HepG2 (cell line): ENCODE results near the gene DLL3. TPM values are rescaled to one million over a fixed set of nuclear protein-coding genes. Genes with fewer than 3 reads are reported as not detected.

Source experiments
- ESRRA ChIP-seq: sonication (generic); formaldehyde crosslinking; IDR thresholded peaks from 2 replicates; pipeline ENCODE4 v1.5.1; 2020; ENCODE audit warnings: mild to moderate bottlenecking, low read depth, missing genetic modification reagents
- FOXM1 ChIP-seq: sonication (generic); formaldehyde crosslinking; IDR thresholded peaks from 2 replicates; pipeline ENCODE4 v1.5.0; 2020; ENCODE audit warnings: missing genetic modification reagents
- HDAC1 ChIP-seq: sonication (generic); formaldehyde crosslinking; IDR thresholded peaks from 2 replicates; pipeline ENCODE4 v1.5.1; 2020; ENCODE audit warnings: mild to moderate bottlenecking, missing genetic modification reagents
- HDAC2 ChIP-seq: sonication (generic); formaldehyde crosslinking; IDR thresholded peaks from 2 replicates; pipeline ENCODE4 v1.4.0; 2020; ENCODE audit warnings: missing genetic modification reagents
- HNRNPLL ChIP-seq: fragments of 200-400 bp; formaldehyde crosslinking; IDR thresholded peaks from 2 replicates; pipeline ENCODE4 v1.6.1; 2017; ENCODE audit warnings: mild to moderate bottlenecking, low read depth, low read length; ENCODE audit not compliant: poor library complexity, severe bottlenecking
- MAFG ChIP-seq: sonication (generic); formaldehyde crosslinking; IDR thresholded peaks from 2 replicates; pipeline ENCODE4 v1.5.1; 2020; ENCODE audit warnings: mild to moderate bottlenecking, missing genetic modification reagents
- MED8 ChIP-seq: sonication (generic); formaldehyde crosslinking; IDR thresholded peaks from 2 replicates; pipeline ENCODE4 v1.8.1; 2023; ENCODE audit warnings: mild to moderate bottlenecking, missing genetic modification reagents; ENCODE audit not compliant: insufficient replicate concordance
- RBM39 ChIP-seq: fragments of 200-400 bp; formaldehyde crosslinking; IDR thresholded peaks from one replicate; pipeline ENCODE4 v1.6.1; 2018; ENCODE audit warnings: antibody characterized with exemption, mild to moderate bottlenecking, low read depth, low read length; ENCODE audit not compliant: poor library complexity, severe bottlenecking
- RFX3 ChIP-seq: IDR thresholded peaks from 2 replicates; pipeline ENCODE4 v1.6.1; 2016; ENCODE audit warnings: missing biosample characterization, missing genetic modification reagents
- THAP8 ChIP-seq: sonication (generic); formaldehyde crosslinking; IDR thresholded peaks from 2 replicates; pipeline ENCODE4 v1.5.1; 2020; ENCODE audit warnings: missing genetic modification reagents, mild to moderate bottlenecking, borderline replicate concordance
- TRIM22 ChIP-seq: fragments of 450-650 bp; IDR thresholded peaks from 2 replicates; pipeline ENCODE4 v1.6.1; 2017
- XRCC5 ChIP-seq: fragments of 200-400 bp; formaldehyde crosslinking; optimal IDR thresholded peaks from 2 replicates; pipeline ENCODE3; 2017; ENCODE audit warnings: mild to moderate bottlenecking, low read length
- ZBTB21 ChIP-seq: sonication (generic); formaldehyde crosslinking; IDR thresholded peaks from 2 replicates; pipeline ENCODE4 v1.4.0; 2020; ENCODE audit warnings: missing genetic modification reagents
- ZBTB37 ChIP-seq: sonication (generic); formaldehyde crosslinking; IDR thresholded peaks from 2 replicates; pipeline ENCODE4 v1.4.0; 2020; ENCODE audit warnings: mild to moderate bottlenecking, missing genetic modification reagents
- ZEB1 ChIP-seq: IDR thresholded peaks from 2 replicates; pipeline ENCODE4 v1.6.1; 2012; ENCODE audit warnings: mild to moderate bottlenecking, low read depth, inconsistent platforms; ENCODE audit not compliant: insufficient replicate concordance
- ZFX ChIP-seq: sonication (generic); formaldehyde crosslinking; IDR thresholded peaks from 2 replicates; pipeline ENCODE4 v1.4.0; 2020; ENCODE audit warnings: mild to moderate bottlenecking, low read depth, missing genetic modification reagents, moderate library complexity
- ZMYM4 ChIP-seq: sonication (generic); formaldehyde crosslinking; IDR thresholded peaks from 2 replicates; pipeline ENCODE4 v1.8.1; 2023; ENCODE audit warnings: mild to moderate bottlenecking, missing genetic modification reagents
- ZSCAN29 ChIP-seq: sonication (generic); formaldehyde crosslinking; conservative IDR thresholded peaks from 2 replicates; pipeline ENCODE4 v1.4.0; 2020; ENCODE audit warnings: mild to moderate bottlenecking, missing genetic modification reagents
- polyA plus RNA-seq, 8 experiments: library from polyadenylated mRNA; depleted of rRNA in 3 of 8; stranded (reverse) in 7 of 8; unstranded in 1 of 8; fragments of >200 nt; fragmentation: Illumina TruSeq in 4 of 8; extraction: Trizol in 4 of 8; gene quantifications; 2 replicates each; pipeline versions ENCODE4 v1.2.1 to v1.2.3, GENCODE V29; 2011 to 2016; ENCODE audit warnings: low read depth in 4 of 8, missing spikeins in 1 of 8, mixed read lengths in 1 of 8; ENCODE audit not compliant: insufficient read depth in 1 of 8
- total RNA-seq, 5 experiments: library from RNA; depleted of rRNA; stranded (reverse); fragments of >200 nt; fragmentation: Illumina TruSeq; extraction: Trizol; gene quantifications; 2 replicates each; pipeline ENCODE4 v1.2.3, GENCODE V29; 2016; ENCODE audit warnings: low read depth in 1 of 5
- TF ChIP-seq, protein P1 (sequence below): sonication (generic); formaldehyde crosslinking; IDR thresholded peaks from 2 replicates; pipeline ENCODE4 v1.4.0; 2020; ENCODE audit warnings: mild to moderate bottlenecking, missing genetic modification reagents
- TF ChIP-seq, protein P2 (sequence below): sonication (generic); formaldehyde crosslinking; IDR thresholded peaks from 2 replicates; pipeline ENCODE4 v1.5.0; 2020; ENCODE audit warnings: missing genetic modification reagents, mild to moderate bottlenecking, borderline replicate concordance

DLL3 gene
- total and polyA plus RNA-seq, 2 of the 13 experiments (the other 11 are each of a cell fraction or from before 2014, with no cell fraction given) = 0.35 to 0.55 TPM

- TF ChIP-seq ZFX = 0 out of 2 replicates have a peak, but pooled peaks have one; percentile 24
- no peak for TF ChIP-seq ZMYM4 (CRISPR knock-in tag)
- TF ChIP-seq RFX3 (CRISPR knock-in tag) = no peak
- TF ChIP-seq ESRRA (CRISPR knock-in tag) = no peak
- TF ChIP-seq ZSCAN29 (CRISPR knock-in tag) = no peak
- 0 out of 2 replicates have a peak, but pooled peaks have one; percentile 44 for TF ChIP-seq HDAC1 (CRISPR knock-in tag)
- TF ChIP-seq HNRNPLL = peak; percentile 82
- TF ChIP-seq FOXM1 (CRISPR knock-in tag) = no peak
- TF ChIP-seq RBM39 = no peak
- peak; percentile 47 for TF ChIP-seq XRCC5
- TF ChIP-seq ZBTB21 = no peak
- TF ChIP-seq THAP8 (CRISPR knock-in tag) = no peak
- TF ChIP-seq ZEB1 = no peak
- no peak for TF ChIP-seq MED8
- TF ChIP-seq TRIM22 = no peak
- TF ChIP-seq MAFG (CRISPR knock-in tag) = no peak
- no peak for TF ChIP-seq ZBTB37
- TF ChIP-seq, protein P1, sequence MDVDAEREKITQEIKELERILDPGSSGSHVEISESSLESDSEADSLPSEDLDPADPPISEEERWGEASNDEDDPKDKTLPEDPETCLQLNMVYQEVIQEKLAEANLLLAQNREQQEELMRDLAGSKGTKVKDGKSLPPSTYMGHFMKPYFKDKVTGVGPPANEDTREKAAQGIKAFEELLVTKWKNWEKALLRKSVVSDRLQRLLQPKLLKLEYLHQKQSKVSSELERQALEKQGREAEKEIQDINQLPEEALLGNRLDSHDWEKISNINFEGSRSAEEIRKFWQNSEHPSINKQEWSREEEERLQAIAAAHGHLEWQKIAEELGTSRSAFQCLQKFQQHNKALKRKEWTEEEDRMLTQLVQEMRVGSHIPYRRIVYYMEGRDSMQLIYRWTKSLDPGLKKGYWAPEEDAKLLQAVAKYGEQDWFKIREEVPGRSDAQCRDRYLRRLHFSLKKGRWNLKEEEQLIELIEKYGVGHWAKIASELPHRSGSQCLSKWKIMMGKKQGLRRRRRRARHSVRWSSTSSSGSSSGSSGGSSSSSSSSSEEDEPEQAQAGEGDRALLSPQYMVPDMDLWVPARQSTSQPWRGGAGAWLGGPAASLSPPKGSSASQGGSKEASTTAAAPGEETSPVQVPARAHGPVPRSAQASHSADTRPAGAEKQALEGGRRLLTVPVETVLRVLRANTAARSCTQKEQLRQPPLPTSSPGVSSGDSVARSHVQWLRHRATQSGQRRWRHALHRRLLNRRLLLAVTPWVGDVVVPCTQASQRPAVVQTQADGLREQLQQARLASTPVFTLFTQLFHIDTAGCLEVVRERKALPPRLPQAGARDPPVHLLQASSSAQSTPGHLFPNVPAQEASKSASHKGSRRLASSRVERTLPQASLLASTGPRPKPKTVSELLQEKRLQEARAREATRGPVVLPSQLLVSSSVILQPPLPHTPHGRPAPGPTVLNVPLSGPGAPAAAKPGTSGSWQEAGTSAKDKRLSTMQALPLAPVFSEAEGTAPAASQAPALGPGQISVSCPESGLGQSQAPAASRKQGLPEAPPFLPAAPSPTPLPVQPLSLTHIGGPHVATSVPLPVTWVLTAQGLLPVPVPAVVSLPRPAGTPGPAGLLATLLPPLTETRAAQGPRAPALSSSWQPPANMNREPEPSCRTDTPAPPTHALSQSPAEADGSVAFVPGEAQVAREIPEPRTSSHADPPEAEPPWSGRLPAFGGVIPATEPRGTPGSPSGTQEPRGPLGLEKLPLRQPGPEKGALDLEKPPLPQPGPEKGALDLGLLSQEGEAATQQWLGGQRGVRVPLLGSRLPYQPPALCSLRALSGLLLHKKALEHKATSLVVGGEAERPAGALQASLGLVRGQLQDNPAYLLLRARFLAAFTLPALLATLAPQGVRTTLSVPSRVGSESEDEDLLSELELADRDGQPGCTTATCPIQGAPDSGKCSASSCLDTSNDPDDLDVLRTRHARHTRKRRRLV (CRISPR knock-in tag) = peak; percentile 67; the same call in 1 of the 2 replicates
- TF ChIP-seq, protein P2, sequence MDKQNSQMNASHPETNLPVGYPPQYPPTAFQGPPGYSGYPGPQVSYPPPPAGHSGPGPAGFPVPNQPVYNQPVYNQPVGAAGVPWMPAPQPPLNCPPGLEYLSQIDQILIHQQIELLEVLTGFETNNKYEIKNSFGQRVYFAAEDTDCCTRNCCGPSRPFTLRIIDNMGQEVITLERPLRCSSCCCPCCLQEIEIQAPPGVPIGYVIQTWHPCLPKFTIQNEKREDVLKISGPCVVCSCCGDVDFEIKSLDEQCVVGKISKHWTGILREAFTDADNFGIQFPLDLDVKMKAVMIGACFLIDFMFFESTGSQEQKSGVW (CRISPR knock-in tag) = no peak
- TF ChIP-seq HDAC2 = no peak
Observed at GRCh38 chr19:39497996-39498797, 550 bp upstream of the DLL3 start (continued).
